Brain microvascular endothelial cell (primary cell): ENCODE data around the gene ZNF276.
"Not testable (repeated sequence)": the region's sequence is repeated elsewhere in the genome, so short reads cannot be mapped to it uniquely, and the experiment has no call there.

Source experiments
- DNase-seq: peaks from one replicate; pipeline ENCODE4 v3.0.0-alpha.2; 2020
- H3K27ac ChIP-seq: fragments of 250-450 bp; sonication (Bioruptor Pico); 2 replicates; pipeline ENCODE4 v1.5.1; 2020; ENCODE audit warnings: mild to moderate bottlenecking, moderate library complexity
- H3K27me3 ChIP-seq: fragments of 250-450 bp; sonication (Bioruptor Pico); replicated peaks from 2 replicates; pipeline ENCODE4 v1.5.1; 2020; ENCODE audit warnings: mild to moderate bottlenecking
- H3K36me3 ChIP-seq: fragments of 250-450 bp; sonication (Bioruptor Pico); replicated peaks from 2 replicates; pipeline ENCODE4 v1.5.1; 2020; ENCODE audit warnings: mild to moderate bottlenecking
- H3K4me3 ChIP-seq: 2 replicates; pipeline ENCODE4 v1.5.1; 2011; ENCODE audit warnings: low read depth, mild to moderate bottlenecking, control low read depth, low read length, moderate library complexity
- in situ Hi-C: cut with HindIII; loops from 2 replicates; pipeline ENCODE4 v1.10.0; 2017; ENCODE audit warnings: low sequenced_read_pairs, low pct_ligation_motif_present
- TF ChIP-seq, protein P1 (sequence below): IDR thresholded peaks from 2 replicates; pipeline ENCODE4 v1.5.1; 2011; ENCODE audit warnings: low read depth, mild to moderate bottlenecking, moderate library complexity, low read length, control low read depth, inconsistent platforms; ENCODE audit errors: missing control alignments

ZNF276 gene

DNA sequence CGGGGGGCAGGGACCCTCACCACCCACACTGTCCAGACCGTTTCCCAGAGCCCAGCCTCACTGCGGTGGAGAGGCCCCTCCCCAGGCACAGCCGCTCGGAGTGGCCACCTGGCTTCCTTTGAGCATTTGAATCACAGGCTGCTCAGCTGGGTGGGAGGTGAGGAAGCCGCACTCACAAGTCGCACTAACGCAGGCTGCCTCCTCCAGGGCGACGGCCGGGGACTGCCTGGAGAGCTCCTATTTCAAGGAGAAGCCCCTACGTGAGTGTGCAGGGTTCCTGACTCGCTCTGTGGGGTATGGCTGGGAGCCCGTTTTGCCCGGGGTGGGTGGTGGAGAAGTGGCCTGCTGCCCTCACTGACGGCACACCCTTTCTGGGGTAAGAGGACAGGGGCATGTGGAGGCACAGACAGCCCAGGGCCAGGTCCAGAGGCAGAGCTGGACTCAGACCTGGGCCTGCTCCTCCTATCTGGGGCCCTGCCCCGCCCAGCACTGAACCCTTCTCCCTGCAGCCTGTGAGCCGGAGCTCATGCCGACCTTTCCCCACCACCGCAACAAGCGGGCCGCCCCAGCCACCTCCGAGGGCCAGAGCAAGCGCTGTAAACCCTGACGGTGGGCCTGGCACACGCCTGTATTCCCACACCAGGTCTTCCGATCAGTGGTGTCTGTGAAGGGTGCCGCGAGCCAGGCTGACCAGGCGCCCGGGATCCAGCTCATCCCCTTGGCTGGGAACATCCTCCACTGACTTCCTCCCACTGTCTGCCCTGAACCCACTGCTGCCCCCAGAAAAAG lies 26.1 kb upstream of the ZNF276 start:
- H3K27me3 ChIP-seq = no peaks in the 10 kb centered on the region
- H3K27ac ChIP-seq = no peak overlapping the region
- in situ Hi-C loops = no loop called here
- no peak overlapping the region for H3K4me3 ChIP-seq
- peaks cover 48% of the 10 kb centered on the region for H3K36me3 ChIP-seq
- DNase-seq = no peak
- TF ChIP-seq, protein P1, sequence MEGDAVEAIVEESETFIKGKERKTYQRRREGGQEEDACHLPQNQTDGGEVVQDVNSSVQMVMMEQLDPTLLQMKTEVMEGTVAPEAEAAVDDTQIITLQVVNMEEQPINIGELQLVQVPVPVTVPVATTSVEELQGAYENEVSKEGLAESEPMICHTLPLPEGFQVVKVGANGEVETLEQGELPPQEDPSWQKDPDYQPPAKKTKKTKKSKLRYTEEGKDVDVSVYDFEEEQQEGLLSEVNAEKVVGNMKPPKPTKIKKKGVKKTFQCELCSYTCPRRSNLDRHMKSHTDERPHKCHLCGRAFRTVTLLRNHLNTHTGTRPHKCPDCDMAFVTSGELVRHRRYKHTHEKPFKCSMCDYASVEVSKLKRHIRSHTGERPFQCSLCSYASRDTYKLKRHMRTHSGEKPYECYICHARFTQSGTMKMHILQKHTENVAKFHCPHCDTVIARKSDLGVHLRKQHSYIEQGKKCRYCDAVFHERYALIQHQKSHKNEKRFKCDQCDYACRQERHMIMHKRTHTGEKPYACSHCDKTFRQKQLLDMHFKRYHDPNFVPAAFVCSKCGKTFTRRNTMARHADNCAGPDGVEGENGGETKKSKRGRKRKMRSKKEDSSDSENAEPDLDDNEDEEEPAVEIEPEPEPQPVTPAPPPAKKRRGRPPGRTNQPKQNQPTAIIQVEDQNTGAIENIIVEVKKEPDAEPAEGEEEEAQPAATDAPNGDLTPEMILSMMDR = no peak

DNA sequence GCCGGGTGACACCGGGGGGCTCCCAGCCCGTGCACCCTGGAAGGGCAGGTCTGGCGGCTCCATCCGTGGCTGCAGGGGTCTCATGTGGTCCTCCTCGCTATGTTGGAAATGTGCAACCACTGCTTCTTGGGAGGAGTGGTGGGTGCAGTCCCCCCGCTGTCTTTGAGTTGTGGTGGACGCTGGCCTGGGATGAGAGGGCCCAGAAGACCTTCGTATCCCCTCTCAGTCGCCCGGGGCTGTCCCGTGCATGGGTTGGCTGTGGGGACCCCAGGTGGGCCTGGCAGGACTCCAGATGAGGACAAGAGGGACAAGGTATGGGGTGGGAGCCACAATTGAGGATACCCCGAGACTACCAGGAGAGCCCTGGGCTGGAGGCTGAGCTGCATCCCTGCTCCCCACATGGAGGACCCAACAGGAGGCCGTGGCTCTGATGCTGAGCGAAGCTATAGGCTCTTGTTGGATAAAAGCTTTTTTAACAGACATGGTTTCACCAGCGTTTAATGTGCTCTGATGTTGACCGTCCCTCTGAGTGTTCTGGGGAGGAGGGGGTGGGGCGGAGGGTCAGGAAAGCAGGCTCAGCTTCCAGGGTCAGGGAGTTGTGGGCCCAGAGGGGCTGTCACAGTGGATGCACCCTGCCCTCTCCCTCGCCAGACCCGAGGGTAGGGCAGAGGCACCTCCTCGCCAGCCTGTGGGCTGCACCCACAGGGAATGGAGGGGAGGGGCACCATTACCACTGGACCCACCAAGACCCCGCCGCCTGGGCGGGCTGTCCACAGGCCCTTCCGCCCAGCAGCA lies 25.3 kb upstream of the ZNF276 start:
- in situ Hi-C loops = no loop called here
- no peak for DNase-seq
- Histone ChIP-seq H3K27ac (no peak overlapping the region), H3K36me3 (peaks cover 42% of the 10 kb centered on the region), H3K27me3 (no peaks in the 10 kb centered on the region), H3K4me3 (no peak overlapping the region)
- TF ChIP-seq, protein P1 = no peak

DNA sequence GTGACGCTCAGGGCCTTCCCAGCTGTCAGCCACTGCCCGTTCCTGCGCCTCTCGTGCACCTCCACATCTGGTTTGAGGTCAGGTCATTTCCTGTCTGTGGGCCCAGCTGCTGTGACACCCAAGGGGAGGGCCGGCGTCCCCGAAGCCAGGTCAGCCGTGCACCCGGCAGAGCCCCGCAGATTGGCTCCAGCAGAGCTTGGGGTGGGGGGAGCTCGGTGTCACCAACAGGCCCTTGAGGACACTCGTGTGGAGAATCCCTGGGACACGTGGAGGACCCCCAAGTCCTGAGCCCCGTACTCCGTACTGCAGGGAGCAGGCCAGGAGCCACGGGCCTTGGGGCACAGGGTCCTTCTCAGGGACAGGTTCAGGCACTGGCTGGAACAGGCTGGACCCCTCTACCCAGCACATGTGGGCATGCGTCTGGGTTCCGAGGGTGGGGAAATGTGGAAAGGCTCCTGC lies 24.6 kb upstream of the ZNF276 start:
- Histone ChIP-seq H3K36me3 (peaks cover 36% of the 10 kb centered on the region), H3K27ac (no peak overlapping the region), H3K27me3 (no peaks in the 10 kb centered on the region), H3K4me3 (no peak overlapping the region)
- in situ Hi-C loops = no loop called here
- TF ChIP-seq, protein P1 = no peak
- no peak for DNase-seq

DNA sequence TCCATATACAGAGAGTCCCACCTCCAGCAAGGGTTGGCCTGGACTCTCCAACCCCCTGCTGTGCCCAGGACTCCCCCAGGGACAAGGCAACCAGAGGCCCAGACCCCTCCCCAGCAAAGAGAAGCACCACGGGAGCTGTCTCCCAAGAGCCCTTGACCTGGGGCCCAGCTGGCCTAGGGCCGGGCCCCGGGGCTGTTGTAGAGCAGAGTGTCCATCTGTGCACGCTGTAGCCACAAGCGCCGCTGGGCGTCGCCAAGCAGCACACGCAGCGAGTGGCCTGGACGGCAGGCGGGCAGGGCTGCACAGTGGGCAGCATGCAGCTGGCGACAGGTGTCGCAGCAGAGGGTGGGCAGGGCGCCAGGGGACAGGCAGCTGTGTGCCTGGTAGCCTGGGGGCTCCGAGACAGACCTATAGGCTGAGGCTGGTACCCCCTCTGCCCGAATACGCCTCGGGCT lies 24.1 kb upstream of the ZNF276 start:
- DNase-seq = no peak
- in situ Hi-C loops = no loop called here

DNA sequence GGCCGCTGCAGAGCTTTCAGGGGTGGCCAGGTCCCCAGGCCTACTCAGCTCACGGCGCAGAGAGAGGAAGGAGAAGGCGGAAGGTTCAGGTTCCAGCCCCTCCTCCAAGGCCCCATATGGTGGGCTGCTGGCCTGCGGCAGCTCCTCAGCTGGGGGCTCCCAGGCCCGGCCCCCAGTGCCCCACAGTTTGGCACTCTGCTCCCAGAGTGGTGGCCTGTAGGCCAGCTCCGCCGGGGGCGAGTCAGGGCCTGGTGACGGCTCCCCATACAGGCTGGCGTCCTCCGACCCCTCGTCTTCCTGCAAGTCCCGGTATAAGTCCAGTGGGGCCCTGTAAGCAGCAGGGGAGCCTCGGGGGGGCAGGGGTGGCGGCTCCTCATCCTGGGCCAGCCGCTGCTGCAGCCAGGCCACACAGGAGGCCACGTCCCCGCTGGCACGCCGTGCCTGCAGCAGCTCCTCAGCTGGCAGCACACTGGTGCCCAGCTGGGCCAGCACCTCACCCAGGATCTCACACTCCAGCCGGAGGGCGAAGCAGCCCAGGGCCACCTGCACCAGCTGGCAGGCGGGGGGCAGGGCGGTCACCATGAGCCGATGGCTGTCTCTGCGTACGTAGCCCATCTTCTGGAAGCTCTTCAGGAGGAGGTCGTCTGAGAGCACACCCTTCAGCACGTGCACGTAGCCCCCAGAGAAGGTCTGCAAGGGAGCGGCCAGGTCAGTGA lies 23.6 kb upstream of the ZNF276 start:
- H3K4me3 ChIP-seq = no peak overlapping the region
- H3K27me3 ChIP-seq = no peaks in the 10 kb centered on the region
- no peak overlapping the region for H3K27ac ChIP-seq
- H3K36me3 ChIP-seq = peaks cover 31% of the 10 kb centered on the region
- TF ChIP-seq, protein P1 = no peak
- in situ Hi-C loops = no loop called here
- no peak for DNase-seq

More for the DNA sequence above, 24.1 kb upstream of the ZNF276 start:
- Histone ChIP-seq H3K27me3 (no peaks in the 10 kb centered on the region), H3K27ac (no peak overlapping the region), H3K4me3 (no peak overlapping the region), H3K36me3 (peaks cover 36% of the 10 kb centered on the region)
- TF ChIP-seq, protein P1 = no peak

DNA sequence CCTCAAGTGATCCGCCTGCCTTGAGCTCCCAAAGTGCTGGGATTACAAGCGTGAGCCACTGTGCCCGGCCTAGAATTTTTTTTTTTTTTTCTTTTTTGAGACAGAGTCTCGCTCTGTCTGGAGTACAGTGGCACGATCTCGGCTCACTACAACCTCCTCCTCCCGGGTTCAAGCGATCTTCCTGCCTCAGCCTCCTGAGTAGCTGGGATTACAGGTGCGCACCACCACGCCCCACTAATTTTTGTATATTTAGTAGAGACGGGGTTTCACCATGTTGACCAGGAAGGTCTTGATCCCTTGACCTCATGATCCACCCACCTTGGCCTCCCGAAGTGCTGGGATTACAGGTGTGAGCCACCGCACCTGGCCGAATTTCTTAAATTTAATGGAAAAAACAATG lies 22.6 kb upstream of the ZNF276 start:
- H3K27ac ChIP-seq, DNase-seq, H3K4me3 ChIP-seq, H3K27me3 ChIP-seq, in situ Hi-C loops: not testable (repeated sequence)
- H3K36me3 ChIP-seq = peaks cover 24% of the 10 kb centered on the region

DNA sequence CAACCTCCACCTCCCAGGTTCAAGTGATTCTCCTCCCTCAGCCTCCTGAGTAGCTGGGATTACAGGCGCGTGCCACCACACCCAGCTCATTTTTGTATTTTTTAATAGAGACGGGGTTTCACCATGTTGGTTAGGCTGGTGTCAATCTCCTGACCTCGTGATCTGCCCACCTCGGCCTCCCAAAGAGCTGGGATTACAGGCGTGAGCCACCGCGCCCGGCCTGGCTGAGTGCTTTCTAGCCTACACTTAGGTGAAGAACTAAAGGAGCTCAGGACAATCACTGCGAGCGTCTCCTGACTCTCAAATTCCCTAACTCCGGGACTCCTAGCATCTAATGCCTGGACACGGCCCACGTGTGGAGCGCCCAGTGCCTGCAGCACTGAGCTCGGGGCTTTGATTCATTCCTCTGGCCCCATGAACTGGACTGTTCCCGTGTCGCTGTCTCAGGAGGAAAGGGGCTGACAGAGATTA lies 21.7 kb upstream of the ZNF276 start:
- H3K27ac ChIP-seq, H3K27me3 ChIP-seq, in situ Hi-C loops, DNase-seq: not testable (repeated sequence)
- peak overlapping the region; percentile 31 for H3K4me3 ChIP-seq
- peaks cover 16% of the 10 kb centered on the region for H3K36me3 ChIP-seq
